H54 (cell line): ENCODE measurements around the gene TARS2.

Source experiments
- DNase-seq: peaks from one replicate; pipeline ENCODE4 v3.0.0; 2011; ENCODE audit warnings: low spot score, mixed read lengths; ENCODE audit not compliant: insufficient read length
- FAIRE-seq: peaks from 3 replicates; lab custom pipeline; 2011; peaks lifted over from hg19 to GRCh38; lab: Jason Lieb, UNC
- POLR2A ChIP-seq: IDR thresholded peaks from 2 replicates; pipeline ENCODE4 v1.6.1; 2011; ENCODE audit warnings: low read depth, mild to moderate bottlenecking, low read length

TARS2 gene, protein sequence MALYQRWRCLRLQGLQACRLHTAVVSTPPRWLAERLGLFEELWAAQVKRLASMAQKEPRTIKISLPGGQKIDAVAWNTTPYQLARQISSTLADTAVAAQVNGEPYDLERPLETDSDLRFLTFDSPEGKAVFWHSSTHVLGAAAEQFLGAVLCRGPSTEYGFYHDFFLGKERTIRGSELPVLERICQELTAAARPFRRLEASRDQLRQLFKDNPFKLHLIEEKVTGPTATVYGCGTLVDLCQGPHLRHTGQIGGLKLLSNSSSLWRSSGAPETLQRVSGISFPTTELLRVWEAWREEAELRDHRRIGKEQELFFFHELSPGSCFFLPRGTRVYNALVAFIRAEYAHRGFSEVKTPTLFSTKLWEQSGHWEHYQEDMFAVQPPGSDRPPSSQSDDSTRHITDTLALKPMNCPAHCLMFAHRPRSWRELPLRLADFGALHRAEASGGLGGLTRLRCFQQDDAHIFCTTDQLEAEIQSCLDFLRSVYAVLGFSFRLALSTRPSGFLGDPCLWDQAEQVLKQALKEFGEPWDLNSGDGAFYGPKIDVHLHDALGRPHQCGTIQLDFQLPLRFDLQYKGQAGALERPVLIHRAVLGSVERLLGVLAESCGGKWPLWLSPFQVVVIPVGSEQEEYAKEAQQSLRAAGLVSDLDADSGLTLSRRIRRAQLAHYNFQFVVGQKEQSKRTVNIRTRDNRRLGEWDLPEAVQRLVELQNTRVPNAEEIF

GRCh38 chr1:150486966-150487762, at the start of gene TARS2:
TSS of gene TARS2 (plus strand) at chr1:150487419. CDS start at chr1:150487451, 32 bp downstream.
- TF ChIP-seq POLR2A, result peak; percentile 77
- peak; percentile 84 for FAIRE-seq
- DNase-seq, result peak; percentile 76

- no peak for TF ChIP-seq POLR2A
- FAIRE-seq, result no peak
- DNase-seq, result no peak
Measured at GRCh38 chr1:150441121-150441520, 46.1 kb upstream of the TARS2 start.

DNA sequence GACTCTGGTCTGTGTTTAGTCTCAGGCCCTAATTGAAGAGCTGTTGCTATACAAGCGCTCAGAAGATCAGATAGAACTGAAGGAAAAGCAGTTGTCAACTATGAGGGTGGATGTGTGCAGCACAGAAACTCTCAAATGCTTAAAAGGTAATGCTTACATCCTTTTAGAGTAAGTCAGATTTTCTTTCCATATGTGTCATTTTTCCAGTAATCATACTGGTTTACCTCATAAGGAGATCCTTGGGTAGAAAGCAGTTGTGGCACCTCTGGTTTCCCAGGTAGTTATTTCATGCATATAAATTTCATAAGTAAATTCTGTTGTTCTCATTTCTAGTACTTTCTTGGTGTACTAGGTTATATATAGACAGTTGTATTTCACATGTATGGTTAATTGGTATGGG, 43.0 kb upstream of the TARS2 start:
- FAIRE-seq, result no peak
- no peak for TF ChIP-seq POLR2A
- DNase-seq, result no peak

- DNase-seq, result no peak
- no peak for TF ChIP-seq POLR2A
- no peak for FAIRE-seq
Measured at GRCh38 chr1:150456146-150456647, 31.0 kb upstream of the TARS2 start.

DNA sequence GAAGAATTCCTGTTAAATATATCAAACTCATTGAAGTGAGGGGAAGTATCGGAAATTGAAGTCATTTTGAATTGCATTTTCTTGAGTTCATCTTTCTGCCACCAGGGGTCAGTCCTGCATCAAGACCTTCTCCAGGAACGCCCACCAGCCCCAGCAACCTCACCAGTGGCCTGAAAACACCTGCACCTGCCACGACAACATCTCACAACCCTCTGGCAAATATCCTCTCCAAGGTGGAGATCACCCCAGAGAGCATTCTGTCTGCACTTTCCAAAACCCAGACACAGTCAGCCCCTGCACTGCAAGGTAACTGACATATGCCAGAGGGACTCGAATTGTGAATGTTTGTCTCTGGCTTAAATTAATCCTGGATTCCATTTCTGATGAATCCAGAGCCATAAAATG, 22.8 kb upstream of the TARS2 start:
- FAIRE-seq (no peak), DNase-seq (peak; percentile 54)
- TF ChIP-seq POLR2A, result no peak

DNA sequence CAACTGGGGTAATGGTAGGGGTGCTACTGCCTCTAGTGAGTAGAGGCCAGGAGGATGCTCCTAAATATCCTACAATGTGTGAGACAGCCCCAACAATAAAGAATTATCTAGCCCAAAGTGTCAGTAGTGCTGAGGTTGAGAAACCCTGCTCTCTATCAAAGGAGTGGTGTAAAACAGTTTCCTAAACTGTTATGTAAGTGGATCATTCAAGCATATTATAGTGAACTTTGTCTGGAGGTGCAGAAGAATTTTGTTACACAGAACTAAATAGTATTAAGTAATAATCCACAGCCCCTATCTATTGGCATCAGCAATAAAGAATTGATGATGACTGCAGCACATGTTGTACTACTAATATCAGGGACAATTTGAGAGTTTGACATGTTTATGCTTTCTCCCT, 20.3 kb upstream of the TARS2 start:
- no peak for FAIRE-seq
- TF ChIP-seq POLR2A, result no peak
- no peak for DNase-seq

GRCh38 chr1:150469291-150469690, 17.9 kb upstream of the TARS2 start:
- no peak for FAIRE-seq
- no peak for DNase-seq
- no peak for TF ChIP-seq POLR2A

GRCh38 chr1:150472601-150473200, 14.5 kb upstream of the TARS2 start:
- FAIRE-seq (no peak), DNase-seq (no peak)
- no peak for TF ChIP-seq POLR2A

DNA sequence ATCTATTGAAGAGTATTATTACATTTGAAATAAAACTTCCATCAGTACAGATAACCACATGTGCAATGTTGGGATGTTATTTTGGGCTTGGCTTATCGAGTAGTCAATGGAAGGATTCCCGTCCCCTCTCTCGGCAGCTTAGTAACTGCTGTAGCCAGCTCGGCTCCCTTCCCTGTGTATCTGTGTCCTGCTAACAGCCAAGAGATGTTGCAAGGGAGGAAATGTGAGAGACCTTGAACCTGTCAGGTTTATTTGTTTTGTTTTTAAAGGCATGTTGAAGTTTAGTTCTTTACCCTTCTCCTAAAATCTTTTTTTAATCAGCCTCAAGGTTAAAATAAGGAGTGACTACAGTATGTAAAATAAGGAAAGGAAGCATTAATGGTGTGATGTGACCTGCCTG, 13.6 kb upstream of the TARS2 start:
- no peak for DNase-seq
- FAIRE-seq, result no peak

DNA sequence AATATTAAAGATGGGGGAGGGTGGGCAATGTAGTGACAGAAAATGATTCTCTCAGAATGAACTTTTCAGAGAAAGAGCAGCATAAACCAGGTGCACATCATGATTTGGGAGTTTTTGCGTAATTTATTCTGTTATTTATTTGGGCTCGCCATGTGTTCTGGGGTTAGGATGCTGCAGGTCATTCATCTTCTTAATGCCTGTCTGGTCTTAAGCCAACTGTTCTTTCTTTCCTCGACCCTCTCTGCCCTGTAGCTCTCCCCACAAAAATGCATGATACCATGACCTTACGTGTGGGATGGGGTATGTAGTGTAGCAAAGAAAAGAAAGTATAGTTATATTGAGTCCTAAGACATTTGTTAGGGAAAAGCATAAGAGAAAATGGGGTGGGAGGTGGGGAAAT, 12.3 kb upstream of the TARS2 start:
- TF ChIP-seq POLR2A, result no peak
- DNase-seq (no peak), FAIRE-seq (no peak)

More for the DNA sequence above, 13.6 kb upstream of the TARS2 start:
- TF ChIP-seq POLR2A, result no peak

GRCh38 chr1:150476754-150477153, 10.5 kb upstream of the TARS2 start:
- no peak for DNase-seq
- FAIRE-seq, result no peak
- TF ChIP-seq POLR2A, result no peak

- TF ChIP-seq POLR2A, result no peak
- FAIRE-seq, result no peak
- no peak for DNase-seq
Measured at GRCh38 chr1:150477320-150477719, 9.9 kb upstream of the TARS2 start.

DNA sequence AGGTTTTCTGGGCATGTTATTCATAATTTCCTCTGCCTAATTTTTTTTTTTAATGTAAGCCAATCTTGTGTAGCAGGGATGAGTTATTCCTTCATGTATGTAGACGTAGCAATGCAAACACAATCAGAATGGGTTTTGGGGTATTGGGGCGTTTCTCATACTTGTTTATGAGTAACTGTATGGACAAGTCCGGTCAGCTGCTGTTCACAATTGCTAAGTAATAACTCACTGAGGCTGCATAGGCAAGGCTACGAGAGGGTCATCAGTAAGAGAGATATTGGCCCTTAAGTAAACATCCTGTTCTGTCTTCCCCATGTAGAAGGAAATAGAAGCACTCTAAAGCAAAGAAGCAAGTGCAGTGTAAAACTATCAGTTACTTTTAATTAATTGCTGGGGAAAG, 9.5 kb upstream of the TARS2 start:
- no peak for FAIRE-seq
- no peak for DNase-seq
- no peak for TF ChIP-seq POLR2A

GRCh38 chr1:150479370-150479769, 7.8 kb upstream of the TARS2 start:
- TF ChIP-seq POLR2A, result no peak
- FAIRE-seq (no peak), DNase-seq (no peak)
